Right lobe of liver (tissue), 6 donors: ENCODE measurements around the gene SLC25A14. TPM values are rescaled to one million over a fixed set of nuclear protein-coding genes. Genes with fewer than 3 reads are reported as not detected.

ENCODE experiments used
- ATAC-seq, 4 donors: fragments of 200-7000 bp; cut with Tn5 transposase; one replicate each; pipeline ENCODE4 v1.9.1; 2020; ENCODE audit warnings: mild to moderate bottlenecking in 4 of 4, moderate library complexity in 4 of 4
- DNase-seq, 3 donors: peaks; one replicate each; pipeline ENCODE4 v3.0.0-alpha.2; 2020
- H3K27ac ChIP-seq, 3 donors: fragments of 200-600 bp; one replicate each; pipeline ENCODE4 v1.8.0; 2022
- H3K27me3 ChIP-seq, 2 donors: fragments of 200-600 bp; one replicate each; pipeline ENCODE4 v1.8.0; 2022
- H3K36me3 ChIP-seq, 4 donors: fragments of 200-600 bp; sonication (generic) in 1 of 4; one replicate each; pipeline versions ENCODE4 v1.5.1 to v1.8.0; 2017 to 2022; ENCODE audit warnings: control low read depth in 1 of 4
- H3K4me1 ChIP-seq, 4 donors: fragments of 200-600 bp; sonication (generic) in 1 of 4; one replicate each; pipeline versions ENCODE4 v1.5.1 to v1.8.0; 2017 to 2022; ENCODE audit warnings: control low read depth in 1 of 4
- H3K4me3 ChIP-seq, 3 donors: fragments of 200-600 bp; one replicate each; pipeline ENCODE4 v1.8.0; 2022
- H3K9me3 ChIP-seq, 4 donors: fragments of 200-600 bp; sonication (generic) in 1 of 4; one replicate each; pipeline versions ENCODE4 v1.5.1 to v1.8.0; 2017 to 2022; ENCODE audit warnings: control low read depth in 1 of 4
- POLR2A ChIP-seq: fragments of 450-650 bp; IDR thresholded peaks from one replicate; pipeline ENCODE4 v1.6.1; 2017; ENCODE audit warnings: antibody characterized with exemption, mild to moderate bottlenecking
- WGBS: methylation state at CpG from one replicate; pipeline ENCODE4 v1.1.6; 2018; ENCODE audit warnings: low coverage, low lambda C conversion rate; ENCODE audit not compliant: insufficient coverage; ENCODE audit errors: missing lambda C conversion rate; 5-methylcytosine and 5-hydroxymethylcytosine counted together
- intact Hi-C, 2 donors: fragments of 100-400 bp; cut with DNase I; formaldehyde crosslinking; loops; one replicate each; pipeline versions ENCODE4 v1.11.2 to v1.14.1; 2022
- total RNA-seq, 6 experiments: library from RNA; depleted of rRNA in 2 of 6; stranded (reverse); fragments of >200 nt in 2 of 6; fragmentation: NEBNext Ultra II Directional in 3 of 6; extraction: Animal tissue kit (Norgen Biotek cat#: 25700) in 3 of 6; gene quantifications; one replicate each; pipeline versions ENCODE4 v1.1.0 to v1.2.4, GENCODE V29; 2016 to 2023
- TF ChIP-seq, protein P1 (sequence below), 4 donors: fragments of 200-600 bp in 3 of 4; fragments of 450-650 bp in 1 of 4; IDR thresholded peaks; one replicate each; pipeline versions ENCODE4 v1.5.1 to v1.8.0; 2016 to 2022; ENCODE audit warnings: antibody characterized with exemption in 4 of 4, mild to moderate bottlenecking in 2 of 4
- donor health status: DM: no; HTN: yes; CAD: no.
- donor health status: DM: no; HTN: no; CAD: no.
- donor health status: DM: no; HTN: no; CAD: no.
- donor health status: DM: no; HTN: yes; CAD: no.
- donor health status: DM: no; HTN: yes; CAD: no.

SLC25A14 gene
- total RNA-seq, 6 experiments from 2014 or later: 3.1 to 9.9 (median 3.7) TPM

- Histone ChIP-seq H3K9me3 (no peaks in the 10 kb centered on the region), H3K27ac (no peak overlapping the region), H3K36me3 (no peaks in the 10 kb centered on the region), H3K4me3 (no peak overlapping the region), H3K27me3 (no peaks in the 10 kb centered on the region), H3K4me1 (no peaks in the 10 kb centered on the region)
- intact Hi-C loops: no loop called here
- TF ChIP-seq, protein P1, sequence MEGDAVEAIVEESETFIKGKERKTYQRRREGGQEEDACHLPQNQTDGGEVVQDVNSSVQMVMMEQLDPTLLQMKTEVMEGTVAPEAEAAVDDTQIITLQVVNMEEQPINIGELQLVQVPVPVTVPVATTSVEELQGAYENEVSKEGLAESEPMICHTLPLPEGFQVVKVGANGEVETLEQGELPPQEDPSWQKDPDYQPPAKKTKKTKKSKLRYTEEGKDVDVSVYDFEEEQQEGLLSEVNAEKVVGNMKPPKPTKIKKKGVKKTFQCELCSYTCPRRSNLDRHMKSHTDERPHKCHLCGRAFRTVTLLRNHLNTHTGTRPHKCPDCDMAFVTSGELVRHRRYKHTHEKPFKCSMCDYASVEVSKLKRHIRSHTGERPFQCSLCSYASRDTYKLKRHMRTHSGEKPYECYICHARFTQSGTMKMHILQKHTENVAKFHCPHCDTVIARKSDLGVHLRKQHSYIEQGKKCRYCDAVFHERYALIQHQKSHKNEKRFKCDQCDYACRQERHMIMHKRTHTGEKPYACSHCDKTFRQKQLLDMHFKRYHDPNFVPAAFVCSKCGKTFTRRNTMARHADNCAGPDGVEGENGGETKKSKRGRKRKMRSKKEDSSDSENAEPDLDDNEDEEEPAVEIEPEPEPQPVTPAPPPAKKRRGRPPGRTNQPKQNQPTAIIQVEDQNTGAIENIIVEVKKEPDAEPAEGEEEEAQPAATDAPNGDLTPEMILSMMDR (IDR thresholded peaks at IDR 0.05): no peak
- TF ChIP-seq POLR2A: no peak
- ATAC-seq: no peak
- 43% methylated on average over 5 of the region's 5 CpGs for WGBS
- DNase-seq: no peak
These were observed 46.7 kb downstream of the SLC25A14 start for GRCh38 chrX:130386408-130386808.

DNA sequence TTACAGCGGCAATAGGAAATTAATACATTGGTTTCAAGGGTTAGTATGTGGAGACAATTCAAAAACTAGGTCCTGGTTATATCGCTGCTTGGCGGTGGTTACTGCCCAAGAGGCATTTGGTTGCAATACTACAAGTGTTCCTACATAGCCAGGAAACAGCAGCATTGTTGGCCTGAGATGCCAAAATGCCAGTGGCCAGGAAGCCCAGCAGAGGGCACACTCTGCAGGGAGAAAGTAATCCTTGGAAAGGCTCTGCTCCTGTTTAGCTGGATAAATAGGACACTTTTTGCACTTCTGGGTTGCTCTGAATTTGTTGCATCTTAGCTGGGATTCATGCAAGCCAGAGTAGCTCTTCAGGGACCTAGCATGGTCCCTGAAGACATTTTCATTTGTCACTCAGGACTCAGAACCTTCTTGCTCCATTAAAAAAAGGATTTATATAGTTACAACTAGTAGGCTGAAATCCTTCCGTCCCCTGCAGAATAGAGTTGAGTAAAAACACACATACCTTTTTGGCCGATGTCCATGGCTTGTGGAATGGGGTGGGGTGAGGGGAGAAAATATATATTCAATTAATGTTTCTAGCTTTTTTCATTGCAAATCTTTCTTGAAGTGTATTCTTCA, 53.8 kb downstream of the SLC25A14 start:
- H3K4me1 ChIP-seq: no peaks in the 10 kb centered on the region
- H3K4me3 ChIP-seq: no peak overlapping the region
- peaks cover 0 to 5% of the 10 kb centered on the region in 2 donors for H3K27me3 ChIP-seq
- 33% methylated on average over 5 of the region's 5 CpGs for WGBS
- DNase-seq (peak in 2 of 3 donors; percentile 45 to 48), ATAC-seq (peak; percentile 83 to 95 (median 94))
- H3K36me3 ChIP-seq: no peaks in the 10 kb centered on the region
- H3K27ac ChIP-seq: no peak overlapping the region
- intact Hi-C loops: loop anchor here in 1 of 2 donors (10.0 kb wide), 1 partner anchor 521 kb away; no protein-coding TSS in a partner anchor
- no peaks in the 10 kb centered on the region for H3K9me3 ChIP-seq
- TF ChIP-seq, protein P1 (IDR thresholded peaks at IDR 0.05): peak; percentile 60 to 89 (median 73)
- no peak for TF ChIP-seq POLR2A

DNA sequence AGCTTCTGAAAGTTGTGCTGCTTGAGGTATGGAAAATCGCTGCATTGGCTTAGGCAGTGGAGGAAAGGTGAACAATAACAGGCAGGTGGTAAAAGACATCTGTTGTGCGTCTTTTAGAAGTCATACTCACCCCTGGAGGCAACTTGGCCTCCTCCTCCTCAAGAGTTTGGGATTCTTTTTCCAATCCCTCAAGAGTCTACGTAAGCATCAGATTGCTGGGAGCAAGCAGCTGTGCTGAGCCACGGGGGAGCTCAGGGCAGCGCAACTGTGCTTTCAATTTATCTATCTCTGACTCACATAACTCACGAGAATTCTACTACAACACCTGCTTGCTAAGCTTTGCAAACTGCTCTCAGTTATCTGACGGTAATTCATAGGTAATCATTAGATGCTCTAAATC, 55.6 kb downstream of the SLC25A14 start:
- ATAC-seq (no peak), DNase-seq (no peak)
- Histone ChIP-seq H3K4me1 (no peaks in the 10 kb centered on the region), H3K9me3 (no peaks in the 10 kb centered on the region), H3K27ac (no peak overlapping the region), H3K27me3 (peaks cover 0 to 5% of the 10 kb centered on the region in 2 donors), H3K36me3 (no peaks in the 10 kb centered on the region), H3K4me3 (no peak overlapping the region)
- TF ChIP-seq POLR2A: no peak
- TF ChIP-seq, protein P1 (IDR thresholded peaks at IDR 0.05): no peak
- intact Hi-C loops: loop anchor here in 1 of 2 donors (10.0 kb wide), 1 partner anchor 519 kb away; no protein-coding TSS in a partner anchor
- WGBS: 53% methylated on average over 6 of the region's 7 CpGs

DNA sequence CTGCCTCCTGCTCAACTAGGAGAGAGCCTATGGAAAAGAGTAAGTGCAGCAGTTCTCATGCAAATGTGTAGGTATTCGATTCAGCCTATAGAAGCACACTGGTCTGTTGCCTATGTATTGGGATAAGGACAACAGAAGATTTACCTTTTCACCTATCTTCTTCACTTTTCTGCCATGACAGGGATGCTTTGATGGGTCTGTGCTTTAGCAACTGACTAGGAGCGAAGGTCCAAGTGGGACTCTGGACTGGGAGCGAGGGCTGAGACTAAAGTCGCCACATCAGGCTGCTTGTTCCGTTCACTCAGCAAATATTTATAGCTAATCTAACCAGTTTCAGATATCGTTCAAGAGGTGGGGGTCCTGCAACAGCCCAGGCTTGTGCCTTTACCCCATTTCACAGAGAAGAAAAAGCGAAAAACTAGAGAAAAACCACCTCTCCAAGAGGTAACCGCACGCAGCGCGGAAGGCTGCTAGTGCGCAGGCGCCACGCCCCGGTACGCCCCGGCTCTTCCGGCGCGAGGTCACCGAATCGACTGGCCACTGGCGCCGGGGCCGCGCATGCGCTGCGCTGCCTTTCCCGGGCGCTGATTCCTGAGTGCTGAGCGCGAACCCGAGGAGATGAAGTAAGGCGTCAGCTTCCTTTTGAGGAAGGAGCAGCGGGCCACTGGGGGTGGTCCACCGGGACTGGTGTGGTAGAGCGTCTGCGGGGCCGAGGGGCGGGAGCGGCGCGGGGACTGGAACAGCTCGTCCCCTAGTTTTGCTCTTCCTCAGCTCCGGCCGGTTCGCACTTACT, 61.9 kb downstream of the SLC25A14 start, which contains the start of gene RBMX2:
Gene RBMX2 (plus strand): TSS at position 573 of the 793 bp plus-strand sequence. CDS start 46 bp downstream, at position 619.
- Histone ChIP-seq H3K27ac (peak within 1 kb of the TSS; percentile 46 to 49 (median 47)), H3K4me3 (peak within 1 kb of the TSS; percentile 62 to 68 (median 64)), H3K4me1 (no peaks in the 10 kb centered on the region), H3K9me3 (no peaks in the 10 kb centered on the region), H3K36me3 (no peaks in the 10 kb centered on the region), H3K27me3 (peaks cover 0 to 5% of the 10 kb centered on the region in 2 donors)
- 18% methylated on average over 16 of the region's 47 CpGs for WGBS
- intact Hi-C loops: no loop called here
- peak; percentile 92 to 100 (median 98) for ATAC-seq
- peak; percentile 78 to 81 (median 80) for DNase-seq
- TF ChIP-seq, protein P1 (IDR thresholded peaks at IDR 0.05): no peak
- TF ChIP-seq POLR2A: peak; percentile 37
